Measurements from ENCODE around the gene SLC1A4. TPM values are rescaled to one million over a fixed set of nuclear protein-coding genes. Genes with fewer than 3 reads are reported as not detected.

SLC1A4 gene
- 11.4 and 14.4 TPM in 2 replicates for total RNA-seq

DNA sequence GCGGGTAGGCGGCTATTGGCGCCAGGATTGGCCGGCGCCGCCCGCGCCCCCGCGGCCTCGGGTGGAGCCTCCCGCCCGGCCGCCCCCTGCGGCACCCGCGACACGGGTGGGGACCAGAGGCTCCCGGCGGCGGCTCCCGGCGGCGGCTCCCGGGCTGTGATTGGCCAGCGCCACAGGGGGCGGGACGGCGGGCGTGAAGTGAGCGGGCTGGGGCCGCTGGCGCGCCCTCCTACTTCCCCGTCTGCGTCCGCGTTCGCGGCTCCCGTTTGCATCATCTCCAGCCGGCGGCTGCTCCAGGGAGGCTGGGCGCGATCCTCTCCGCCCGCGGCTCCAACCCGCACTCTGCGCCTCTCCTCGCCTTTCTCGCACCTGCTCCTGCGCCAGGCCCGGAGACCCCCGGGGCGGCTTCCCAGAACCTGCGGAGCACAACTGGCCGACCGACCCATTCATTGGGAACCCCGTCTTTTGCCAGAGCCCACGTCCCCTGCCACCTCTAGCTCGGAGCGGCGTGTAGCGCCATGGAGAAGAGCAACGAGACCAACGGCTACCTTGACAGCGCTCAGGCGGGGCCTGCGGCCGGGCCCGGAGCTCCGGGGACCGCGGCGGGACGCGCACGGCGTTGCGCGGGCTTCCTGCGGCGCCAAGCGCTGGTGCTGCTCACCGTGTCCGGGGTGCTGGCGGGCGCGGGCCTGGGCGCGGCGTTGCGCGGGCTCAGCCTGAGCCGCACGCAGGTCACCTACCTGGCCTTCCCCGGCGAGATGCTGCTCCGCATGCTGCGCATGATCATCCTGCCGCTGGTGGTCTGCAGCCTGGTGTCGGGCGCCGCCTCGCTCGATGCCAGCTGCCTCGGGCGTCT lies at the start of gene SLC1A4:
SLC1A4 (plus strand) TSS at position 274 of the 856 bp plus-strand sequence; CDS start at position 519, 245 bp downstream.

DNA sequence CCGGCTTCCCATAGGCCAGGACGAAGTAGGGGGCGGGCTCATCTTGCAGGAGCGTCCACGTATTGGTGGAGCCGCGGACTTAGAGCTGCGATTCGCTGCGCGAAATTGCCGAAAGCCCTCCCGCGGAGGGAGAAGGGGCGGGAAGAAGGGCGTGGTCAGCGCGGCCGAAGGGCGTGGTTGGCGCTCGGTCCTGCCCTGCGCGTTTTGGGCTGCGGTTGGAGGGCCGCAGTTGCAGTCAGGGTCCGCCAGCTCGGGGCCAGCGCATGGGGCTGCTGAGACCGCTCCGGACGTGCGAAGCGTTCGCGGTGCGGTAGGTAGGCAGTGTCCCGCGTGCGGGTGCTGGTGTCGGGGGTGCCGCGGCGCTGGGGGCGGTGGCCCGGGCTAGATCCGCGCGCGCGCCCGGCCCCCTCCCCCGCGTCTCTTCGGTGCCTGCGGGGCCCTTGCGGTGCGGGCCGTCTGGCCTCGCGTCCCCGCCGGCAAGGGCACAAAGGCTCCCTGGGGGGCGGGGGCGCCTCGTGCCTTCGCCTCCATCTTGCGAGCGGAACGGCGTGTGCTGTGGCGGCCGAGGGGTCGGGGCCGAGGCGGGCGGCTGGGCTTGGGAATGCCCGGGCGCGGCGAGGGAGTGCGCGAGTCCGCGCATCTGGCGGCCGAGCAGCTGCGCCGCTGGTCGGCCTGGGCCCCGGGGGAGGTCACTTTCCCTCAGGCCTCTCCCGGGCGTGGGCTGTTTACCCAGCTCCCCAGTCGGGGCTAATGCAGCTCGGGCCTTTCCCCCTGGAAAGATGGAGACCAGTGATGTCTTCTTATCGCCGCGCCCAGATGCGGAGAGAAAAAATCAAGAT lies 67.2 kb downstream of the SLC1A4 start, which contains the start of gene CEP68:
CEP68 (plus strand) TSS at position 202 of the 839 bp plus-strand sequence. CDS start 13,029 bp downstream, outside the sequence.

Small RNA genes within 50 kb of the gene (small RNA-seq; reads per million reads assigned to genes)
- gene RNU6-548P = not detected

Other genes starting within 250 kb of the SLC1A4 start
- gene CEP68, start 67.0 kb downstream of the SLC1A4 start, total RNA-seq = 31.0 and 32.0 TPM in 2 replicates
- gene RAB1A, start 140.7 kb downstream of the SLC1A4 start, total RNA-seq = 77.1 and 80.0 TPM in 2 replicates
- gene ACTR2, start 238.4 kb downstream of the SLC1A4 start, total RNA-seq = 109 and 129 TPM in 2 replicates